GM18502 (cell line): ENCODE data around the gene APOM.

Experiments
- ATAC-seq: cut with Tn5 transposase; IDR thresholded peaks from one replicate; pipeline ENCODE4 v1.9.1; 2021; ENCODE audit warnings: mild to moderate bottlenecking; ENCODE audit not compliant: unreplicated experiment, poor library complexity

The APOM gene

GRCh38 chr6:31654574-31655348, 933 bp upstream of the APOM start:
- ATAC-seq: no peak

GRCh38 chr6:31657406-31658157, 1.9 kb downstream of the APOM start:
- no peak for ATAC-seq

- no peak for ATAC-seq
Observed at GRCh38 chr6:31658158-31658688, 2.5 kb downstream of the APOM start.

- no peak for ATAC-seq
Observed at GRCh38 chr6:31658983-31659648, 3.4 kb downstream of the APOM start.

GRCh38 chr6:31659649-31660380, 4.1 kb downstream of the APOM start:
- ATAC-seq: no peak

- ATAC-seq: peak; percentile 51
Observed at GRCh38 chr6:31660381-31661261, 4.9 kb downstream of the APOM start, which contains the start of gene C6orf47. TSS of gene C6orf47 (minus strand) at chr6:31660778. CDS start at chr6:31659947, 831 bp downstream.

- no peak for ATAC-seq
Observed at GRCh38 chr6:31661262-31662123, 5.8 kb downstream of the APOM start.

- ATAC-seq: no peak
Observed at GRCh38 chr6:31662124-31662723, 6.5 kb downstream of the APOM start.

- ATAC-seq: no peak
Observed at GRCh38 chr6:31663126-31663960, 7.6 kb downstream of the APOM start.

- no peak for ATAC-seq
Observed at GRCh38 chr6:31663961-31664789, 8.5 kb downstream of the APOM start.

GRCh38 chr6:31664790-31665500, 9.3 kb downstream of the APOM start, which contains the start of gene GPANK1:
TSS of gene GPANK1 (minus strand) at chr6:31664997. CDS start at chr6:31664478, 519 bp downstream.
- ATAC-seq: no peak

- ATAC-seq: peak; percentile 79
Observed at GRCh38 chr6:31665501-31666336, 10.0 kb downstream of the APOM start, which contains the start of gene CSNK2B. TSS of gene CSNK2B (plus strand) at chr6:31666080. CDS start at chr6:31666832, 752 bp downstream.

GRCh38 chr6:31666337-31666965, 10.8 kb downstream of the APOM start:
- ATAC-seq: no peak

GRCh38 chr6:31669676-31670075, 14.0 kb downstream of the APOM start, which contains the start of gene LY6G5B:
TSS of gene LY6G5B (plus strand) at chr6:31669976. CDS start at chr6:31670951, 975 bp downstream.
- ATAC-seq: no peak
